GM12878 (cell line): ENCODE measurements around the gene SYCE3. TPM values are rescaled to one million over a fixed set of nuclear protein-coding genes. Genes with fewer than 3 reads are reported as not detected.

Experiments used
- ATAC-seq: fragments of 200-7000 bp; cut with Tn5 transposase; 3 replicates; pipeline ENCODE4 v1.9.1; 2020; ENCODE audit warnings: mild to moderate bottlenecking, moderate library complexity
- BruUV-seq: library from RNA; stranded (reverse); fragments of 400-500 nt; replicated peaks from 2 replicates; lab custom pipeline; 2021; lab: Mats Ljungman, UMichigan
- CTCF ChIA-PET: fragments of 300-600 bp; sonication (Branson Sonifier 250); formaldehyde crosslinking; extraction: SDS; loops from one replicate; lab custom pipeline; 2021; ENCODE audit warnings: inconsistent platforms; lab: Yijun Ruan, JAX
- POLR2A ChIA-PET: fragments of 350-600 bp; formaldehyde crosslinking; extraction: SDS; loops from one replicate; lab custom pipeline; 2021; ENCODE audit warnings: inconsistent platforms; lab: Charles Lee
- RAD21 ChIA-PET: fragments of 300-600 bp; sonication (Branson Sonifier 250); formaldehyde crosslinking; loops from one replicate; lab custom pipeline; 2023; ENCODE audit warnings: antibody characterized with exemption; ENCODE audit not compliant: unreplicated experiment; lab: Charles Lee
- SMC1A ChIA-PET: fragments of 300-600 bp; sonication (Branson Sonifier 250); formaldehyde crosslinking; loops from one replicate; lab custom pipeline; 2023; ENCODE audit not compliant: unreplicated experiment, uncharacterized antibody; lab: Charles Lee
- DNase-seq: peaks from one replicate; pipeline ENCODE4 v3.0.0-alpha.2; 2011; ENCODE audit warnings: low read depth, low spot score
- FAIRE-seq: peaks from 3 replicates; lab custom pipeline; 2011; peaks lifted over from hg19 to GRCh38; lab: Jason Lieb, UNC
- H2AFZ ChIP-seq: 2 replicates; pipeline ENCODE4 v1.6.0; 2011; ENCODE audit warnings: low read depth, low read length, control low read depth; ENCODE audit not compliant: control insufficient read depth
- H3K27ac ChIP-seq: 2 replicates; pipeline ENCODE4 v1.5.1; 2011; ENCODE audit warnings: control low read depth; ENCODE audit not compliant: control insufficient read depth, insufficient read depth
- H3K27me3 ChIP-seq, 2 experiments: replicated peaks in 1 of 2; 2 replicates each; pipeline versions ENCODE4 v1.6.0 to v1.6.1; 2011; ENCODE audit warnings: low read length in 1 of 2; ENCODE audit not compliant: control insufficient read depth in 2 of 2, insufficient read depth in 2 of 2
- H3K36me3 ChIP-seq, 2 experiments: 2 replicates each; pipeline ENCODE4 v1.5.1; 2011; ENCODE audit warnings: low read length in 1 of 2; ENCODE audit not compliant: control insufficient read depth in 2 of 2, insufficient read depth in 2 of 2
- H3K4me1 ChIP-seq: 2 replicates; pipeline ENCODE4 v1.6.1; 2011; ENCODE audit warnings: mild to moderate bottlenecking, low read length, moderate library complexity, mixed read lengths; ENCODE audit not compliant: control insufficient read depth, insufficient read depth
- H3K4me2 ChIP-seq: 2 replicates; pipeline ENCODE4 v1.6.0; 2011; ENCODE audit warnings: control low read depth; ENCODE audit not compliant: control insufficient read depth, insufficient read depth
- H3K4me3 ChIP-seq: fragments of 200-600 bp; sonication (generic); 2 replicates; pipeline ENCODE4 v1.5.1; 2016
- H3K79me2 ChIP-seq: 2 replicates; pipeline ENCODE4 v1.6.0; 2011; ENCODE audit warnings: low read length; ENCODE audit not compliant: control insufficient read depth, insufficient read depth
- H3K9ac ChIP-seq: 2 replicates; pipeline ENCODE4 v1.8.0; 2011; ENCODE audit warnings: low read length, control low read depth, mixed read lengths; ENCODE audit not compliant: control insufficient read depth, insufficient read depth
- H3K9me3 ChIP-seq: replicated peaks from 3 replicates; pipeline ENCODE4 v1.5.1; 2011; ENCODE audit warnings: mild to moderate bottlenecking, low read length; ENCODE audit not compliant: control insufficient read depth, insufficient read depth
- H4K20me1 ChIP-seq: 2 replicates; pipeline ENCODE4 v1.6.0; 2011; ENCODE audit not compliant: control insufficient read depth, insufficient read depth
- BHLHE40 ChIP-seq, 2 experiments: fragments of 450-650 bp in 1 of 2; IDR thresholded peaks; 2 replicates each; pipeline ENCODE4 v1.6.1; 2011 to 2017; ENCODE audit warnings: low read depth in 2 of 2, borderline replicate concordance in 1 of 2, improper control_type of control experiment in 1 of 2, low read length in 1 of 2, mild to moderate bottlenecking in 1 of 2
- CREB1 ChIP-seq: IDR thresholded peaks from 2 replicates; pipeline ENCODE4 v1.6.1; 2012; ENCODE audit warnings: low read depth, mild to moderate bottlenecking, inconsistent platforms
- CREM ChIP-seq: IDR thresholded peaks from 2 replicates; pipeline ENCODE4 v1.6.1; 2014; ENCODE audit warnings: antibody characterized with exemption, low read depth
- LARP7 ChIP-seq: fragments of 450-650 bp; IDR thresholded peaks from 2 replicates; pipeline ENCODE4 v1.6.1; 2017; ENCODE audit warnings: mild to moderate bottlenecking
- NFYB ChIP-seq: IDR thresholded peaks from 2 replicates; pipeline ENCODE4 v1.6.1; 2011; ENCODE audit warnings: low read depth, mild to moderate bottlenecking, low read length, improper control_type of control experiment, moderate library complexity; ENCODE audit not compliant: insufficient read depth
- PAX5 ChIP-seq: IDR thresholded peaks from 2 replicates; pipeline ENCODE4 v1.6.1; 2011; ENCODE audit warnings: low read depth, low read length, borderline replicate concordance
- RCOR1 ChIP-seq: conservative IDR thresholded peaks from 2 replicates; pipeline ENCODE4 v1.6.1; 2012; ENCODE audit warnings: low read depth, low read length, improper control_type of control experiment
- RFX5 ChIP-seq: IDR thresholded peaks from 2 replicates; pipeline ENCODE4 v1.6.1; 2011; ENCODE audit warnings: low read depth, low read length, improper control_type of control experiment
- SMAD1 ChIP-seq: fragments of 450-650 bp; IDR thresholded peaks from 2 replicates; pipeline ENCODE4 v1.6.1; 2018; ENCODE audit warnings: mild to moderate bottlenecking, low read depth; ENCODE audit not compliant: partially characterized antibody
- SMC3 ChIP-seq: IDR thresholded peaks from 2 replicates; pipeline ENCODE4 v1.6.1; 2011; ENCODE audit warnings: low read length, improper control_type of control experiment, borderline replicate concordance
- TCF3 ChIP-seq: IDR thresholded peaks from 2 replicates; pipeline ENCODE4 v1.6.1; 2012; ENCODE audit warnings: low read depth, mild to moderate bottlenecking, low read length, borderline replicate concordance; ENCODE audit not compliant: insufficient read depth
- WGBS: methylation state at CpG from one replicate; pipeline ENCODE4 v1.1.6; 2016; ENCODE audit warnings: low lambda C conversion rate; ENCODE audit not compliant: insufficient replicate concordance, insufficient coverage; ENCODE audit errors: missing lambda C conversion rate; 5-methylcytosine and 5-hydroxymethylcytosine counted together
- in situ Hi-C: fragments of 300-500 bp; cut with MboI; formaldehyde crosslinking; loops from 9 replicates; pipeline ENCODE4 v1.14.3; 2018; ENCODE audit warnings: mixed read lengths
- intact Hi-C: fragments of 100-400 bp; cut with micrococcal nuclease; formaldehyde crosslinking; loops from one replicate; pipeline ENCODE4 v1.14.2; 2022; ENCODE audit not compliant: unreplicated experiment
- polyA plus RNA-seq, 11 experiments: library from polyadenylated mRNA; depleted of rRNA in 4 of 11; unstranded in 6 of 11; stranded (reverse) in 5 of 11; fragments of >200 nt; fragmentation: Nextera tagmentation in 4 of 11; fragmentation: Illumina TruSeq in 1 of 11; extraction: Ambion mirVana in 4 of 11; extraction: Trizol in 1 of 11; gene quantifications; 1 replicate in 1 of 11; 2 replicates in 10 of 11; pipeline versions ENCODE4 v1.2.1 to v1.2.3, GENCODE V29; 2011 to 2016; ENCODE audit warnings: inconsistent platforms in 2 of 11, missing spikeins in 2 of 11, low read depth in 1 of 11
- total RNA-seq, 4 experiments: library from RNA; depleted of rRNA in 3 of 4; stranded (reverse); fragments of >200 nt in 3 of 4; fragmentation: Illumina TruSeq in 1 of 4; extraction: Trizol in 1 of 4; gene quantifications; 2 replicates each; pipeline versions ENCODE4 v1.2.1 to v1.2.3, GENCODE V29; 2013 to 2021
- TF ChIP-seq, protein P1 (sequence below): IDR thresholded peaks from 2 replicates; pipeline ENCODE4 v1.6.1; 2012; ENCODE audit warnings: mild to moderate bottlenecking, low read depth, low read length
- TF ChIP-seq, protein P2 (sequence below): fragments of 450-650 bp; conservative IDR thresholded peaks from 2 replicates; pipeline ENCODE4 v1.6.1; 2017; ENCODE audit warnings: mild to moderate bottlenecking, moderate library complexity
- TF ChIP-seq, protein P3 (sequence below): fragments of 450-650 bp; IDR thresholded peaks from 2 replicates; pipeline ENCODE4 v1.6.1; 2014; ENCODE audit warnings: mild to moderate bottlenecking

SYCE3 gene
- total and polyA plus RNA-seq, 10 of the 15 experiments (the other 5 are each of a cell fraction or from before 2014, with no cell fraction given) = 0.38 to 0.91 (median 0.76) TPM; not detected in 4

DNA sequence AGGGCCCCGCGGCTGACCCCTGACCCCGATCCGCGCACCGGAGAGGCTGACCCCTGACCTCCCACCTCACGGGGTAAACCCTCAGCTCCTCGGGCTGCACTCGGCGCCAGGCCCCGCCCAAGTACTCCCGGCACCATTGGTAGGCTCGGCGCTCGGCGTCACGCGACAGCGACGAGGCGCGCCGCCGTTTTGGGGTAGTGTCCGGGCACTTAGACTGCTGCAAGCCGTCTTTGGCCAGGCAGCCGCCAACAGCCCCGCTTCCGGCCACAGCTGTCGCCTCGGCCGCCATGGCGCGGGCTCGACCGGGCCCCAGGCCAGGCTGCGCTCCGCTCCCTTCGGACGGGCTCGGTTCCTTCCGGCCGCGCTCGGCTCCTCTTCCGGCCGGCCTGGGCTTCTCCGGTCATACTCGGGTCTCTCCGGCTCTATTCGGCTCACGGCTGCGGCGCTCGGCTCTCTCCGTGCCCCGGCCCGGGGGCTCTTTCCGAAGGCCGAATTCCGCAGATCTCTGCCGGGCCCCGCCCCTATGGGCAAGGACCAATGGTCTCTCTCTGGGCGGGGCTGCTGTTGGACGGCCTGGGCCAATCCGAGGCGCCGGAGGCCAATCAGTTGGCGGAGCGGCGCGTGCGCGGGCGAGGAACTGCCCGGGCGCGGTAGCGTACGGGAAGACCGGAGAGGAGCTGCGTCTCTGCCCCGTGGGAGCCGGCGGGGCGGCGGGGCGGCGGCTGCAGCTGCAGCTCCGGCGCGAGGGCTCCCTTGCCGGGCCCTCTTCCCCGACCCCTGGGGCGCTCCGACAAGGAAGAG, 20.0 kb upstream of the SYCE3 start, which contains the start of gene CHKB:
TSS of gene CHKB (minus strand) at position 357 of the 801 bp plus-strand sequence. CDS start at position 289, 68 bp downstream.
- under 1% methylated on average over 68 of the region's 96 CpGs for WGBS
- H3K4me1 ChIP-seq = peaks cover 15% of the 10 kb centered on the region
- H3K9me3 ChIP-seq = no peaks in the 10 kb centered on the region
- in situ Hi-C loops (no loop called here), intact Hi-C loops (loop anchor here (1.0 to 5.0 kb wide), 2 partner anchors 43 to 55 kb away; partner anchors contain the start of gene SCO2)
- H3K4me3 ChIP-seq = peak within 1 kb of the TSS; percentile 90
- H3K4me2 ChIP-seq = peak within 1 kb of the TSS; percentile 88
- FAIRE-seq (peak; percentile 94), ATAC-seq (peak; percentile 97), DNase-seq (peak; percentile 80)
- BruUV-seq = no TSS peak
- peak within 1 kb of the TSS; percentile 81 for H2AFZ ChIP-seq
- H3K27ac ChIP-seq = peak within 1 kb of the TSS; percentile 94
- no peaks in the 10 kb centered on the region for H4K20me1 ChIP-seq
- H3K27me3 ChIP-seq = no peaks in the 10 kb centered on the region
- H3K79me2 ChIP-seq = peaks cover 20% of the 10 kb centered on the region
- ChIA-PET SMC1A (interaction anchor here (1.6 to 2.5 kb wide), 2 partner anchors 38 to 57 kb away, joined by 4 to 8 read pairs; partner anchors contain the start of gene SCO2), POLR2A (interaction anchor here (0.5 to 2.6 kb wide), 11 partner anchors 13 to 75 kb away, joined by 3 to 7 read pairs (median 3); partner anchors contain the start of genes ARSA, LMF2, NCAPH2 and SCO2), CTCF (interaction anchor here (1.0 to 3.0 kb wide), 2 partner anchors 19 to 183 kb away, joined by 3 to 13 read pairs; partner anchors contain the start of gene SYCE3), RAD21 (interaction anchor here (1.6 to 2.8 kb wide), 3 partner anchors 13 to 57 kb away, joined by 3 to 16 read pairs (median 7); partner anchors contain the start of gene SCO2)
- peaks cover 4 to 6% of the 10 kb centered on the region in 2 experiments; a peak in 3 of 4 replicates for H3K36me3 ChIP-seq
- H3K9ac ChIP-seq = peak within 1 kb of the TSS; percentile 82
- TF ChIP-seq CREB1 = peak; percentile 88
- TF ChIP-seq, protein P1, sequence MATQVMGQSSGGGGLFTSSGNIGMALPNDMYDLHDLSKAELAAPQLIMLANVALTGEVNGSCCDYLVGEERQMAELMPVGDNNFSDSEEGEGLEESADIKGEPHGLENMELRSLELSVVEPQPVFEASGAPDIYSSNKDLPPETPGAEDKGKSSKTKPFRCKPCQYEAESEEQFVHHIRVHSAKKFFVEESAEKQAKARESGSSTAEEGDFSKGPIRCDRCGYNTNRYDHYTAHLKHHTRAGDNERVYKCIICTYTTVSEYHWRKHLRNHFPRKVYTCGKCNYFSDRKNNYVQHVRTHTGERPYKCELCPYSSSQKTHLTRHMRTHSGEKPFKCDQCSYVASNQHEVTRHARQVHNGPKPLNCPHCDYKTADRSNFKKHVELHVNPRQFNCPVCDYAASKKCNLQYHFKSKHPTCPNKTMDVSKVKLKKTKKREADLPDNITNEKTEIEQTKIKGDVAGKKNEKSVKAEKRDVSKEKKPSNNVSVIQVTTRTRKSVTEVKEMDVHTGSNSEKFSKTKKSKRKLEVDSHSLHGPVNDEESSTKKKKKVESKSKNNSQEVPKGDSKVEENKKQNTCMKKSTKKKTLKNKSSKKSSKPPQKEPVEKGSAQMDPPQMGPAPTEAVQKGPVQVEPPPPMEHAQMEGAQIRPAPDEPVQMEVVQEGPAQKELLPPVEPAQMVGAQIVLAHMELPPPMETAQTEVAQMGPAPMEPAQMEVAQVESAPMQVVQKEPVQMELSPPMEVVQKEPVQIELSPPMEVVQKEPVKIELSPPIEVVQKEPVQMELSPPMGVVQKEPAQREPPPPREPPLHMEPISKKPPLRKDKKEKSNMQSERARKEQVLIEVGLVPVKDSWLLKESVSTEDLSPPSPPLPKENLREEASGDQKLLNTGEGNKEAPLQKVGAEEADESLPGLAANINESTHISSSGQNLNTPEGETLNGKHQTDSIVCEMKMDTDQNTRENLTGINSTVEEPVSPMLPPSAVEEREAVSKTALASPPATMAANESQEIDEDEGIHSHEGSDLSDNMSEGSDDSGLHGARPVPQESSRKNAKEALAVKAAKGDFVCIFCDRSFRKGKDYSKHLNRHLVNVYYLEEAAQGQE = no peak
- TF ChIP-seq, protein P2, sequence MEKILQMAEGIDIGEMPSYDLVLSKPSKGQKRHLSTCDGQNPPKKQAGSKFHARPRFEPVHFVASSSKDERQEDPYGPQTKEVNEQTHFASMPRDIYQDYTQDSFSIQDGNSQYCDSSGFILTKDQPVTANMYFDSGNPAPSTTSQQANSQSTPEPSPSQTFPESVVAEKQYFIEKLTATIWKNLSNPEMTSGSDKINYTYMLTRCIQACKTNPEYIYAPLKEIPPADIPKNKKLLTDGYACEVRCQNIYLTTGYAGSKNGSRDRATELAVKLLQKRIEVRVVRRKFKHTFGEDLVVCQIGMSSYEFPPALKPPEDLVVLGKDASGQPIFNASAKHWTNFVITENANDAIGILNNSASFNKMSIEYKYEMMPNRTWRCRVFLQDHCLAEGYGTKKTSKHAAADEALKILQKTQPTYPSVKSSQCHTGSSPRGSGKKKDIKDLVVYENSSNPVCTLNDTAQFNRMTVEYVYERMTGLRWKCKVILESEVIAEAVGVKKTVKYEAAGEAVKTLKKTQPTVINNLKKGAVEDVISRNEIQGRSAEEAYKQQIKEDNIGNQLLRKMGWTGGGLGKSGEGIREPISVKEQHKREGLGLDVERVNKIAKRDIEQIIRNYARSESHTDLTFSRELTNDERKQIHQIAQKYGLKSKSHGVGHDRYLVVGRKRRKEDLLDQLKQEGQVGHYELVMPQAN = peak; percentile 79
- no peak; the same call in 1 of the 2 replicates for TF ChIP-seq PAX5
- TF ChIP-seq, protein P3, sequence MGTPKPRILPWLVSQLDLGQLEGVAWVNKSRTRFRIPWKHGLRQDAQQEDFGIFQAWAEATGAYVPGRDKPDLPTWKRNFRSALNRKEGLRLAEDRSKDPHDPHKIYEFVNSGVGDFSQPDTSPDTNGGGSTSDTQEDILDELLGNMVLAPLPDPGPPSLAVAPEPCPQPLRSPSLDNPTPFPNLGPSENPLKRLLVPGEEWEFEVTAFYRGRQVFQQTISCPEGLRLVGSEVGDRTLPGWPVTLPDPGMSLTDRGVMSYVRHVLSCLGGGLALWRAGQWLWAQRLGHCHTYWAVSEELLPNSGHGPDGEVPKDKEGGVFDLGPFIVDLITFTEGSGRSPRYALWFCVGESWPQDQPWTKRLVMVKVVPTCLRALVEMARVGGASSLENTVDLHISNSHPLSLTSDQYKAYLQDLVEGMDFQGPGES = 0 out of 2 replicates have a peak, but pooled peaks have one; percentile 53
- TF ChIP-seq LARP7 = peak; percentile 55
- TF ChIP-seq NFYB = peak; percentile 93
- peak; percentile 70 for TF ChIP-seq RFX5
- peak; percentile 78 to 95 for TF ChIP-seq BHLHE40 (IDR thresholded peaks at IDR 0.05; ENCODE audit: borderline replicate concordance in 1 of 2, low read depth in 2 of 2, low read length in 1 of 2)
- peak; percentile 80 for TF ChIP-seq CREM
- 0 out of 2 replicates have a peak, but pooled peaks have one; percentile 38 for TF ChIP-seq RCOR1
- no peak for TF ChIP-seq SMAD1
- TF ChIP-seq SMC3 = 0 out of 2 replicates have a peak, but pooled peaks have one; percentile 3
- TF ChIP-seq TCF3 = 0 out of 2 replicates have a peak, but pooled peaks have one; percentile 37
